PC-3 (cell line): ENCODE data around the gene ZNF804A. TPM values are rescaled to one million over a fixed set of nuclear protein-coding genes. Genes with fewer than 3 reads are reported as not detected.

ENCODE experiments used
- ATAC-seq: fragments of 200-7000 bp; cut with Tn5 transposase; 2 replicates; pipeline ENCODE4 v1.9.1; 2020; ENCODE audit warnings: mild to moderate bottlenecking, moderate library complexity
- BruUV-seq: library from RNA; stranded (reverse); fragments of 400-500 nt; replicated peaks from 2 replicates; lab custom pipeline; 2021; lab: Mats Ljungman, UMichigan
- CTCF ChIA-PET: fragments of 300-600 bp; sonication (Branson Sonifier 250); formaldehyde crosslinking; loops from one replicate; lab custom pipeline; 2022; ENCODE audit warnings: antibody characterized with exemption; lab: Charles Lee
- POLR2A ChIA-PET: fragments of 300-600 bp; sonication (Branson Sonifier 250); formaldehyde crosslinking; loops from one replicate; lab custom pipeline; 2022; ENCODE audit warnings: antibody characterized with exemption; ENCODE audit not compliant: unreplicated experiment; lab: Charles Lee
- DNase-seq: peaks from one replicate; pipeline ENCODE4 v3.0.0-alpha.2; 2015
- H2AFZ ChIP-seq: fragments of 300-600 bp; sonication (generic); 2 replicates; pipeline ENCODE4 v1.6.0; 2016; ENCODE audit warnings: antibody characterized with exemption, low read length
- H3F3A ChIP-seq: fragments of 300-600 bp; sonication (generic); one replicate; pipeline ENCODE4 v1.6.0; 2017; ENCODE audit warnings: antibody characterized with exemption, low read length, control low read depth, mild to moderate bottlenecking; ENCODE audit not compliant: unreplicated experiment
- H3K27ac ChIP-seq: fragments of 300-600 bp; sonication (generic); 2 replicates; pipeline ENCODE4 v1.5.1; 2016; ENCODE audit warnings: mild to moderate bottlenecking, low read length
- H3K27me3 ChIP-seq: fragments of 300-600 bp; sonication (generic); 2 replicates; pipeline ENCODE4 v1.6.1; 2016; ENCODE audit warnings: low read length, mixed read lengths
- H3K36me3 ChIP-seq: fragments of 300-600 bp; sonication (generic); 2 replicates; pipeline ENCODE4 v1.6.1; 2016; ENCODE audit warnings: low read depth, mixed run types, low read length, mixed read lengths
- H3K4me1 ChIP-seq: fragments of 300-600 bp; sonication (generic); 2 replicates; pipeline ENCODE4 v1.5.1; 2016; ENCODE audit warnings: low read length; ENCODE audit not compliant: insufficient read depth
- H3K4me2 ChIP-seq: fragments of 300-600 bp; sonication (generic); 2 replicates; pipeline ENCODE4 v1.6.0; 2016; ENCODE audit warnings: low read length
- H3K4me3 ChIP-seq: fragments of 300-600 bp; sonication (generic); 2 replicates; pipeline ENCODE4 v1.5.1; 2016; ENCODE audit warnings: mild to moderate bottlenecking, low read length, mixed read lengths
- H3K79me2 ChIP-seq: fragments of 300-600 bp; sonication (generic); 2 replicates; pipeline ENCODE4 v1.6.1; 2017; ENCODE audit warnings: low read length, mixed read lengths
- H3K9ac ChIP-seq: fragments of 300-600 bp; sonication (generic); 2 replicates; pipeline ENCODE4 v1.6.0; 2016; ENCODE audit warnings: mild to moderate bottlenecking, low read length
- H3K9me2 ChIP-seq: fragments of 300-600 bp; sonication (generic); replicated peaks from 2 replicates; pipeline ENCODE4 v1.6.1; 2016; ENCODE audit warnings: mixed run types, low read length, mixed read lengths
- H3K9me3 ChIP-seq: fragments of 300-600 bp; sonication (generic); 2 replicates; pipeline ENCODE4 v1.6.1; 2016; ENCODE audit warnings: low read length, mixed read lengths
- H4K20me1 ChIP-seq: fragments of 300-600 bp; sonication (generic); 2 replicates; pipeline ENCODE4 v1.6.1; 2016; ENCODE audit warnings: low read length, mixed read lengths
- CTCF ChIP-seq: fragments of 300-600 bp; sonication (generic); conservative IDR thresholded peaks from 2 replicates; pipeline ENCODE4 v1.5.1; 2017; ENCODE audit warnings: antibody characterized with exemption, low read depth, mild to moderate bottlenecking, low read length
- EZH2 ChIP-seq: fragments of 300-600 bp; sonication (generic); IDR thresholded peaks from one replicate; pipeline ENCODE4 v1.6.1; 2017; ENCODE audit warnings: antibody characterized with exemption, mild to moderate bottlenecking, low read length; ENCODE audit not compliant: unreplicated experiment
- EZH2phosphoT487 ChIP-seq: fragments of 300-600 bp; sonication (generic); IDR thresholded peaks from 2 replicates; pipeline ENCODE4 v1.6.1; 2018; ENCODE audit warnings: mild to moderate bottlenecking, antibody characterized with exemption, low read length, borderline replicate concordance
- intact Hi-C: fragments of 100-400 bp; cut with micrococcal nuclease; formaldehyde crosslinking; loops from 2 replicates; pipeline ENCODE4 v1.9.0; 2023
- total RNA-seq: library from RNA; depleted of rRNA; stranded (reverse); fragments of >200 nt; gene quantifications from 2 replicates; pipeline ENCODE4 v1.2.3, GENCODE V29; 2014

ZNF804A gene
- total RNA-seq, 1 experiment from 2014 or later: 1.9 TPM

- TF ChIP-seq EZH2 (no peak), EZH2phosphoT487 (no peak), CTCF (no peak)
- DNase-seq (no peak), ATAC-seq (no peak)
- ChIA-PET CTCF (no interaction called here), POLR2A (no interaction called here)
- Histone ChIP-seq H2AFZ (no peak overlapping the region), H3K4me2 (no peak overlapping the region), H3K27ac (no peak overlapping the region), H3K9me2 (no peaks in the 10 kb centered on the region), H3K9ac (no peak overlapping the region), H3K36me3 (no peaks in the 10 kb centered on the region), H4K20me1 (no peaks in the 10 kb centered on the region), H3K9me3 (no peaks in the 10 kb centered on the region), H3K4me3 (no peak overlapping the region), H3K79me2 (no peaks in the 10 kb centered on the region), H3K4me1 (no peaks in the 10 kb centered on the region), H3F3A (no peaks in the 10 kb centered on the region), H3K27me3 (no peaks in the 10 kb centered on the region)
- BruUV-seq: no TSS peak
- intact Hi-C loops: no loop called here
These were observed 201.1 kb downstream of the ZNF804A start for GRCh38 chr2:184799379-184799778.

DNA sequence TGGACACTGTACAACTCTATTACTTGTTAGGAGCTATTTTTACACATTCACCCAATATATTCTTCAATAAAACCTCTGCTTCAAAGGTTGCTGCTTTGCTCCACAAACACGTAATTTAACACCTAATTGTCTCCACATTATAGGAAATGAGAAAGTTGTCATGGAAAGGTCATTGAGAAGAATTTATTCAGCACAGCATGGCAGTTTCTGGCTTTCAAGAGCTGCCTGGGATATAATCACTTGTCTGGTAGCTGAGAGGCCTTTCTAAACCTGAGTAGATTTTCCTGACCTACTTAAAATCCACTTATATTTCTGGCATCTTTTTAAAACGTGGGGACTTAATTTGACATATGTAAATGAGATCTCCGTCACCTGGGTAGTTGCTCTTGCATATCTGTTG lies 216.1 kb downstream of the ZNF804A start:
- Histone ChIP-seq H2AFZ (no peak overlapping the region), H3K9ac (no peak overlapping the region), H4K20me1 (no peaks in the 10 kb centered on the region), H3K36me3 (no peaks in the 10 kb centered on the region), H3K27ac (no peak overlapping the region), H3K4me2 (no peak overlapping the region), H3K79me2 (no peaks in the 10 kb centered on the region), H3K4me1 (no peaks in the 10 kb centered on the region), H3K9me2 (no peaks in the 10 kb centered on the region), H3K9me3 (no peaks in the 10 kb centered on the region), H3F3A (no peaks in the 10 kb centered on the region), H3K27me3 (no peaks in the 10 kb centered on the region), H3K4me3 (no peak overlapping the region)
- CTCF ChIA-PET: no interaction called here
- POLR2A ChIA-PET: no interaction called here
- TF ChIP-seq EZH2: no peak
- TF ChIP-seq CTCF: no peak
- TF ChIP-seq EZH2phosphoT487: no peak
- DNase-seq (no peak), ATAC-seq (no peak)
- no TSS peak for BruUV-seq
- intact Hi-C loops: no loop called here

GRCh38 chr2:184815824-184816223 lies 217.5 kb downstream of the ZNF804A start:
- H3K4me1 ChIP-seq: no peaks in the 10 kb centered on the region
- H3K9ac ChIP-seq: no peak overlapping the region
- ATAC-seq: no peak
- ChIA-PET POLR2A (no interaction called here), CTCF (no interaction called here)
- H3K27me3 ChIP-seq: no peaks in the 10 kb centered on the region
- intact Hi-C loops: no loop called here
- no peak overlapping the region for H3K4me3 ChIP-seq
- H3K4me2 ChIP-seq: no peak overlapping the region
- H3K9me2 ChIP-seq: no peaks in the 10 kb centered on the region
- no peak for DNase-seq
- BruUV-seq: no TSS peak
- H3K9me3 ChIP-seq: no peaks in the 10 kb centered on the region
- no peaks in the 10 kb centered on the region for H3K36me3 ChIP-seq
- no peak for TF ChIP-seq CTCF
- TF ChIP-seq EZH2: no peak
- no peak for TF ChIP-seq EZH2phosphoT487
- H2AFZ ChIP-seq: no peak overlapping the region
- no peaks in the 10 kb centered on the region for H3K79me2 ChIP-seq
- H3F3A ChIP-seq: no peaks in the 10 kb centered on the region
- no peak overlapping the region for H3K27ac ChIP-seq
- H4K20me1 ChIP-seq: no peaks in the 10 kb centered on the region
